ENCODE results near the gene CREB3L2. TPM values are rescaled to one million over a fixed set of nuclear protein-coding genes. Genes with fewer than 3 reads are reported as not detected.

CREB3L2 gene
- total and polyA plus RNA-seq, 10 of the 15 experiments (the other 5 are each of a cell fraction or from before 2014, with no cell fraction given): 6.4 to 67.1 (median 26.2) TPM

GRCh38 chr7:137903382-137904169 lies 98.3 kb downstream of the CREB3L2 start:
- peak overlapping the region; percentile 39; the same call in 1 of the 2 replicates for H3K4me2 ChIP-seq (ENCODE audit: control insufficient read depth, insufficient read depth)
- FAIRE-seq: peak; percentile 94
- RAD21 ChIA-PET (ENCODE audit: unreplicated experiment): interaction anchor here (0.7 to 11.9 kb wide), 27 partner anchors 11 to 835 kb away, joined by 3 to 340 read pairs (median 4); partner anchors contain the start of gene CREB3L2
- TF ChIP-seq RAD21 (IDR thresholded peaks at IDR 0.05; ENCODE audit: insufficient read depth, low read depth, low read length) (peak; percentile 97), EED (IDR thresholded peaks at IDR 0.05; ENCODE audit: low read depth) (peak; percentile 46; the same call in 1 of the 2 replicates), NBN (IDR thresholded peaks at IDR 0.05) (peak; percentile 70), SIN3A (IDR thresholded peaks at IDR 0.05; ENCODE audit: low read depth, low read length) (no peak), BCL11A (IDR thresholded peaks at IDR 0.05; ENCODE audit: low read depth, low read length) (no peak), ZBTB11 (CRISPR knock-in tag; IDR thresholded peaks at IDR 0.05) (no peak), PAX8 (IDR thresholded peaks at IDR 0.05) (no peak), CREM (IDR thresholded peaks at IDR 0.05; ENCODE audit: low read depth) (no peak), IKZF1 (conservative IDR thresholded peaks at IDR 0.05) (peak; percentile 43; the same call in 1 of the 2 replicates), CTCF (IDR thresholded peaks at IDR 0.05 in 2 of 3, conservative IDR thresholded peaks at IDR 0.05 in 1 of 3; ENCODE audit: control insufficient read depth in 2 of 3, extremely low read depth in 1 of 3, insufficient read depth in 1 of 3, low read depth in 3 of 3, low read length in 3 of 3) (peak; percentile 69 to 94 (median 75)), JUNB (IDR thresholded peaks at IDR 0.05) (peak; percentile 32; the same call in 1 of the 2 replicates), BRCA1 (IDR thresholded peaks at IDR 0.05; ENCODE audit: low read depth, low read length) (no peak), TCF3 (IDR thresholded peaks at IDR 0.05; ENCODE audit: borderline replicate concordance, insufficient read depth, low read depth, low read length) (no peak), SPI1 (IDR thresholded peaks at IDR 0.05; ENCODE audit: borderline replicate concordance, insufficient read depth, low read depth, low read length) (peak; percentile 81)
- TF ChIP-seq, protein P1, sequence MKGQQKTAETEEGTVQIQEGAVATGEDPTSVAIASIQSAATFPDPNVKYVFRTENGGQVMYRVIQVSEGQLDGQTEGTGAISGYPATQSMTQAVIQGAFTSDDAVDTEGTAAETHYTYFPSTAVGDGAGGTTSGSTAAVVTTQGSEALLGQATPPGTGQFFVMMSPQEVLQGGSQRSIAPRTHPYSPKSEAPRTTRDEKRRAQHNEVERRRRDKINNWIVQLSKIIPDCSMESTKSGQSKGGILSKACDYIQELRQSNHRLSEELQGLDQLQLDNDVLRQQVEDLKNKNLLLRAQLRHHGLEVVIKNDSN (IDR thresholded peaks at IDR 0.05; ENCODE audit: borderline replicate concordance, extremely low read length, insufficient read depth, low read depth, low read length): no peak
- TF ChIP-seq, protein P2, sequence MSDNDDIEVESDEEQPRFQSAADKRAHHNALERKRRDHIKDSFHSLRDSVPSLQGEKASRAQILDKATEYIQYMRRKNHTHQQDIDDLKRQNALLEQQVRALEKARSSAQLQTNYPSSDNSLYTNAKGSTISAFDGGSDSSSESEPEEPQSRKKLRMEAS (IDR thresholded peaks at IDR 0.05; ENCODE audit: low read depth, low read length): no peak

More at GRCh38 chr7:137903382-137904169, 98.3 kb downstream of the CREB3L2 start:
- Histone ChIP-seq H3K4me3 (no peak overlapping the region), H4K20me1 (ENCODE audit: control insufficient read depth, insufficient read depth) (no peaks in the 10 kb centered on the region), H3K79me2 (ENCODE audit: control insufficient read depth, insufficient read depth, low read length) (no peaks in the 10 kb centered on the region), H3K27me3 (replicated peaks in 1 of 2; ENCODE audit: control insufficient read depth in 2 of 2, insufficient read depth in 2 of 2, low read length in 1 of 2) (no peaks in the 10 kb centered on the region), H3K9ac (ENCODE audit: control insufficient read depth, insufficient read depth, low read length) (no peak overlapping the region), H3K27ac (ENCODE audit: control insufficient read depth, insufficient read depth) (no peak overlapping the region), H2AFZ (ENCODE audit: control insufficient read depth, low read depth, low read length) (peak overlapping the region; percentile 35; the same call in 1 of the 2 replicates), H3K4me1 (ENCODE audit: control insufficient read depth, insufficient read depth, low read length) (peaks cover 8% of the 10 kb centered on the region; the same call in 1 of the 2 replicates), H3K36me3 (ENCODE audit: control insufficient read depth in 2 of 2, insufficient read depth in 2 of 2, low read length in 1 of 2) (peaks cover 16 to 37% of the 10 kb centered on the region in 2 experiments), H3K9me3 (replicated peaks; ENCODE audit: control insufficient read depth, insufficient read depth, low read length) (no peaks in the 10 kb centered on the region; the same call in 2 of the 3 replicates)
- DNase-seq (ENCODE audit: low read depth, low spot score) (peak; percentile 76), ATAC-seq (peak; percentile 81)
- intact Hi-C loops (cut with micrococcal nuclease; ENCODE audit: unreplicated experiment): loop anchor here (1.0 to 10.0 kb wide), 4 partner anchors 105 to 835 kb away; partner anchors contain the start of gene TRIM24
- in situ Hi-C loops (cut with MboI): loop anchor here (5.0 kb wide), 1 partner anchor 834 kb away; no protein-coding TSS in a partner anchor
- SMC1A ChIA-PET (ENCODE audit: uncharacterized antibody, unreplicated experiment): interaction anchor here (0.7 to 9.9 kb wide), 41 partner anchors 9 to 835 kb away, joined by 3 to 436 read pairs (median 5); partner anchors contain the start of gene CREB3L2
- POLR2A ChIA-PET: interaction anchor here (0.7 to 2.0 kb wide), 5 partner anchors 12 to 1965 kb away, joined by 3 to 8 read pairs (median 3); no protein-coding TSS in a partner anchor
- WGBS (ENCODE audit: insufficient coverage, insufficient replicate concordance, low lambda C conversion rate, missing lambda C conversion rate): 23% methylated on average over 9 of the region's 9 CpGs
- CTCF ChIA-PET: interaction anchor here (0.6 to 20.5 kb wide), 43 partner anchors 12 to 835 kb away, joined by 3 to 704 read pairs (median 4); partner anchors contain the start of gene CREB3L2
- BruUV-seq (replicated peaks): no TSS peak

All from GM12878 (cell line).